ENCODE measurements around the gene RUNX2.

DNA sequence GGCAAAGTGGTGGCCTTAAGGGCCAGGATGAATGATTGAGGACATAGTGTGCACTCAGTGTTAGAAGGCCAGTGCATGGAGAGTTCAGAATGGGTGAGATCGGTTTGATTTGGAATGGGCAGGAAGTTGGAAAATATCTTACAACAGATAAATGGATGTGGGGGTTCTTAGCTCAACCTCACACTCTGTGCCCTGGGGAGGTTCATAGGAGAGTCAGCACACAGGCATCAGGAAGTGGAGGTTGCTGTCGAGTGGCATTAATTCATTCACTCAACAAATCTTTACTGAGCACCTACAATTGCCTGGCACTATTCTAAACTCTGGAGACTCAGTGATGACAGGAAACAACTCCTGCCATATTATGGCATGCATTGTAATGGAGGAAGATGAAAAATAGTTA, 363.3 kb downstream of the RUNX2 start:
- TF ChIP-seq, protein P1, sequence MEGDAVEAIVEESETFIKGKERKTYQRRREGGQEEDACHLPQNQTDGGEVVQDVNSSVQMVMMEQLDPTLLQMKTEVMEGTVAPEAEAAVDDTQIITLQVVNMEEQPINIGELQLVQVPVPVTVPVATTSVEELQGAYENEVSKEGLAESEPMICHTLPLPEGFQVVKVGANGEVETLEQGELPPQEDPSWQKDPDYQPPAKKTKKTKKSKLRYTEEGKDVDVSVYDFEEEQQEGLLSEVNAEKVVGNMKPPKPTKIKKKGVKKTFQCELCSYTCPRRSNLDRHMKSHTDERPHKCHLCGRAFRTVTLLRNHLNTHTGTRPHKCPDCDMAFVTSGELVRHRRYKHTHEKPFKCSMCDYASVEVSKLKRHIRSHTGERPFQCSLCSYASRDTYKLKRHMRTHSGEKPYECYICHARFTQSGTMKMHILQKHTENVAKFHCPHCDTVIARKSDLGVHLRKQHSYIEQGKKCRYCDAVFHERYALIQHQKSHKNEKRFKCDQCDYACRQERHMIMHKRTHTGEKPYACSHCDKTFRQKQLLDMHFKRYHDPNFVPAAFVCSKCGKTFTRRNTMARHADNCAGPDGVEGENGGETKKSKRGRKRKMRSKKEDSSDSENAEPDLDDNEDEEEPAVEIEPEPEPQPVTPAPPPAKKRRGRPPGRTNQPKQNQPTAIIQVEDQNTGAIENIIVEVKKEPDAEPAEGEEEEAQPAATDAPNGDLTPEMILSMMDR (conservative IDR thresholded peaks at IDR 0.05): no peak
- TF ChIP-seq ZFX (IDR thresholded peaks at IDR 0.05): no peak

Data from C4-2B (cell line).